ENCODE data around the gene ZNF740.

ZNF740 gene

GRCh38 chr12:53204351-53204750 lies 23.8 kb downstream of the ZNF740 start:
- H3K36me3 ChIP-seq = no peaks in the 10 kb centered on the region
- TF ChIP-seq CTCF (IDR thresholded peaks at IDR 0.05; ENCODE audit: low read depth, low read length) = no peak
- no peak for DNase-seq
- H3K27me3 ChIP-seq = no peaks in the 10 kb centered on the region
- no peak overlapping the region for H3K4me3 ChIP-seq (ENCODE audit: low read depth, low read length)
- no peaks in the 10 kb centered on the region for H3K9me3 ChIP-seq
- no peaks in the 10 kb centered on the region for H3K4me1 ChIP-seq

GRCh38 chr12:53205747-53206419 lies 25.4 kb downstream of the ZNF740 start:
- Histone ChIP-seq H3K36me3 (no peaks in the 10 kb centered on the region), H3K4me1 (no peaks in the 10 kb centered on the region), H3K4me3 (ENCODE audit: low read depth, low read length) (no peak overlapping the region), H3K27me3 (no peaks in the 10 kb centered on the region), H3K9me3 (no peaks in the 10 kb centered on the region)
- no peak for DNase-seq
- no peak for TF ChIP-seq CTCF (IDR thresholded peaks at IDR 0.05; ENCODE audit: low read depth, low read length)

- TF ChIP-seq CTCF (IDR thresholded peaks at IDR 0.05; ENCODE audit: low read depth, low read length) = no peak
- Histone ChIP-seq H3K4me3 (ENCODE audit: low read depth, low read length) (no peak within 1 kb of the TSS), H3K4me1 (no peaks in the 10 kb centered on the region), H3K36me3 (no peaks in the 10 kb centered on the region), H3K27me3 (no peaks in the 10 kb centered on the region), H3K9me3 (no peaks in the 10 kb centered on the region)
- no peak for DNase-seq
Observed at GRCh38 chr12:53207042-53207441, 26.5 kb downstream of the ZNF740 start, which contains the start of gene ITGB7. Gene ITGB7, minus strand, starts transcription at chr12:53207251. Its CDS starts 6,808 bp downstream, at chr12:53200443.

GRCh38 chr12:53208435-53208834 lies 27.9 kb downstream of the ZNF740 start:
- TF ChIP-seq CTCF (IDR thresholded peaks at IDR 0.05; ENCODE audit: low read depth, low read length) = no peak
- no peaks in the 10 kb centered on the region for H3K9me3 ChIP-seq
- no peak overlapping the region for H3K4me3 ChIP-seq (ENCODE audit: low read depth, low read length)
- H3K4me1 ChIP-seq = peaks cover under 1% of the 10 kb centered on the region; the same call in 1 of the 2 replicates
- H3K27me3 ChIP-seq = no peaks in the 10 kb centered on the region
- H3K36me3 ChIP-seq = 0 out of 2 replicates have a peak, but pooled peaks cover 2% of the 10 kb centered on the region
- DNase-seq = no peak

GRCh38 chr12:53208877-53209463 lies 28.4 kb downstream of the ZNF740 start:
- H3K36me3 ChIP-seq = 0 out of 2 replicates have a peak, but pooled peaks cover 2% of the 10 kb centered on the region
- H3K27me3 ChIP-seq = no peaks in the 10 kb centered on the region
- DNase-seq = no peak
- H3K9me3 ChIP-seq = no peaks in the 10 kb centered on the region
- H3K4me3 ChIP-seq (ENCODE audit: low read depth, low read length) = no peak overlapping the region
- peaks cover 4% of the 10 kb centered on the region; the same call in 1 of the 2 replicates for H3K4me1 ChIP-seq
- no peak for TF ChIP-seq CTCF (IDR thresholded peaks at IDR 0.05; ENCODE audit: low read depth, low read length)

- DNase-seq = no peak
- no peak overlapping the region for H3K4me3 ChIP-seq (ENCODE audit: low read depth, low read length)
- peaks cover 4% of the 10 kb centered on the region; the same call in 1 of the 2 replicates for H3K4me1 ChIP-seq
- 0 out of 2 replicates have a peak, but pooled peaks cover 2% of the 10 kb centered on the region for H3K36me3 ChIP-seq
- H3K9me3 ChIP-seq = no peaks in the 10 kb centered on the region
- TF ChIP-seq CTCF (IDR thresholded peaks at IDR 0.05; ENCODE audit: low read depth, low read length) = no peak
- H3K27me3 ChIP-seq = no peaks in the 10 kb centered on the region
Observed at GRCh38 chr12:53210843-53211242, 30.3 kb downstream of the ZNF740 start.

Measured in BE2C (cell line).